ENCODE data around the gene FAM118B.

GRCh38 chr11:126233391-126233790 is 21.8 kb downstream of the FAM118B start:
- TF ChIP-seq CTCF (IDR thresholded peaks at IDR 0.05; ENCODE audit: insufficient read depth, low read depth, low read length) (no peak), EZH2 (IDR thresholded peaks at IDR 0.05; ENCODE audit: insufficient read depth, low read length) (no peak)

All from astrocyte (in vitro differentiated cells and primary cell).